HG02571 (cell line): ENCODE data around the gene HOXD9.

Experiments
- ATAC-seq: cut with Tn5 transposase; IDR thresholded peaks from one replicate; pipeline ENCODE4 v1.9.1; 2021; ENCODE audit warnings: mild to moderate bottlenecking, moderate library complexity; ENCODE audit not compliant: unreplicated experiment

The HOXD9 gene

GRCh38 chr2:176137252-176137580 lies 14.7 kb downstream of the HOXD9 start:
- no peak for ATAC-seq

GRCh38 chr2:176137906-176138305 lies 15.4 kb downstream of the HOXD9 start:
- no peak for ATAC-seq

GRCh38 chr2:176138526-176138922 lies 16.0 kb downstream of the HOXD9 start:
- ATAC-seq, result no peak

GRCh38 chr2:176138923-176139660 lies 16.6 kb downstream of the HOXD9 start:
- no peak for ATAC-seq

GRCh38 chr2:176139661-176140512 lies 17.4 kb downstream of the HOXD9 start:
- no peak for ATAC-seq

GRCh38 chr2:176140513-176141317 lies 18.2 kb downstream of the HOXD9 start:
- peak; percentile 79 for ATAC-seq

- ATAC-seq, result no peak
These were observed 19.8 kb downstream of the HOXD9 start for GRCh38 chr2:176142281-176142680.

GRCh38 chr2:176145085-176145969 lies 22.8 kb downstream of the HOXD9 start:
- ATAC-seq, result no peak

GRCh38 chr2:176146101-176146500 lies 23.6 kb downstream of the HOXD9 start:
- no peak for ATAC-seq

GRCh38 chr2:176146645-176147044 lies 24.1 kb downstream of the HOXD9 start:
- ATAC-seq, result no peak

GRCh38 chr2:176147210-176147799 lies 24.8 kb downstream of the HOXD9 start:
- ATAC-seq, result no peak

GRCh38 chr2:176147800-176148496 lies 25.4 kb downstream of the HOXD9 start:
- ATAC-seq, result no peak

GRCh38 chr2:176148751-176149421 lies 26.4 kb downstream of the HOXD9 start:
- ATAC-seq, result no peak

GRCh38 chr2:176149481-176149938 lies 27.0 kb downstream of the HOXD9 start:
- ATAC-seq, result no peak

- no peak for ATAC-seq
These were observed 27.5 kb downstream of the HOXD9 start for GRCh38 chr2:176149939-176150583.

GRCh38 chr2:176150584-176151441 lies 28.3 kb downstream of the HOXD9 start:
- ATAC-seq, result no peak
